GM19463 (cell line): ENCODE results near the gene PERP.
"Not testable (repeated sequence)": the region's sequence is repeated elsewhere in the genome, so short reads cannot be mapped to it uniquely, and the experiment has no call there.

Experiments used
- ATAC-seq: cut with Tn5 transposase; IDR thresholded peaks from one replicate; pipeline ENCODE4 v1.9.1; 2021; ENCODE audit warnings: mild to moderate bottlenecking, moderate library complexity; ENCODE audit not compliant: unreplicated experiment

Gene PERP

GRCh38 chr6:138105880-138106664, 1.1 kb downstream of the PERP start:
- ATAC-seq: no peak

- ATAC-seq: no peak
These were observed 1.8 kb downstream of the PERP start for GRCh38 chr6:138105446-138105845.

DNA sequence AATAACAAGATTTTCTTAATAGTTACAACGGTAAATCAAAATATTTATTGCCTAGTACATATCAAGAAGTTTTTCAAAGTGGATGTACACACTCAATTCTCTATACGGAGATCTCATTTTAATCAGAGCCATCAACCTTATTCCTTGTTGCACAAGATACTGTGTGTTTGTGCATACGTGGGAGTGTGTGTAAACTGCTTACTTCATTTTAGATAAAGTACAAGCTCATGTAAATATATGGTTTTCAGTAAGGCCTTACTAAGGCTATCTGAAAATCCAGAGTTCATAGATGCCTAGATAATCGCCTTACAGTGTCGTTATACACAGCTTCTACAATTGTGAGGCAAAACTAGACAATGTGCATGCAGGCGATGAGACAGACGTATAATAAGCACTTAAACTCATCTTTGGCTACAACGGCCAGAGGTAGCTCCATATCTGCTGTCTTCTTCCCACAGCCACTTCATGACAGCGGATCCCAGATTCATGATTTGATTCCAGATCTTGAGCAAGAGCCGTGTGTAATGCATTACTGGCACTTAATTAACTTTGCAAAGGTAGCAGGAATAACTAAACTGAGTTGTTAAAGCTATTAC, 2.5 kb downstream of the PERP start:
- ATAC-seq: no peak

GRCh38 chr6:138103871-138104270, 3.3 kb downstream of the PERP start:
- ATAC-seq: no peak

GRCh38 chr6:138101946-138102731, 5.1 kb downstream of the PERP start:
- ATAC-seq: no peak

GRCh38 chr6:138099832-138100231, 7.4 kb downstream of the PERP start:
- no peak for ATAC-seq

GRCh38 chr6:138098306-138098705, 8.9 kb downstream of the PERP start:
- no peak for ATAC-seq

- no peak for ATAC-seq
These were observed 13.0 kb downstream of the PERP start for GRCh38 chr6:138094260-138094659.

GRCh38 chr6:138093632-138094031, 13.6 kb downstream of the PERP start:
- ATAC-seq: no peak

GRCh38 chr6:138092686-138093085, 14.5 kb downstream of the PERP start:
- no peak for ATAC-seq

GRCh38 chr6:138089325-138089724, 17.9 kb downstream of the PERP start:
- ATAC-seq: no peak

DNA sequence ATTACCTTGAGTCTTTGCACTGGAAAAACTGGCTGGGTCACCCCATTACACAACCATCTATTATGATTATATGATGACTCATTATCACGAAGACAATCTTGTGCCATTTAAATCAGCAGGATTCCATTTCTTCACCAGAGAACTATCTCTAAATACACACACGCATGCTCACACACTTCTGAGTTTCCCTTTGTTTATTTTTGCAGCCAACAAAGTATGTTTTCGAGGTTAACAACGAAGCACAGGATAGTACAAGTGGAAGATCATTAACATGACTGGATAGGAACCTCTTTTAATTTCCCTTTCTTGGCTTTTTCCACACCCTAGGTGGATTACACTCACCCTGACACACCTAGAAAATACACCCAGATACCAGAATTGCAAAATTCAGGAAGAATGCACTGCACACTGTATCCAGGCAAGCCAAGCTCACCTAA, 18.9 kb downstream of the PERP start:
- ATAC-seq: no peak

GRCh38 chr6:138087593-138088325, 19.5 kb downstream of the PERP start:
- no peak for ATAC-seq

GRCh38 chr6:138086573-138087196, 20.5 kb downstream of the PERP start:
- ATAC-seq: peak; percentile 76

- no peak for ATAC-seq
These were observed 21.4 kb downstream of the PERP start for GRCh38 chr6:138085839-138086222.

DNA sequence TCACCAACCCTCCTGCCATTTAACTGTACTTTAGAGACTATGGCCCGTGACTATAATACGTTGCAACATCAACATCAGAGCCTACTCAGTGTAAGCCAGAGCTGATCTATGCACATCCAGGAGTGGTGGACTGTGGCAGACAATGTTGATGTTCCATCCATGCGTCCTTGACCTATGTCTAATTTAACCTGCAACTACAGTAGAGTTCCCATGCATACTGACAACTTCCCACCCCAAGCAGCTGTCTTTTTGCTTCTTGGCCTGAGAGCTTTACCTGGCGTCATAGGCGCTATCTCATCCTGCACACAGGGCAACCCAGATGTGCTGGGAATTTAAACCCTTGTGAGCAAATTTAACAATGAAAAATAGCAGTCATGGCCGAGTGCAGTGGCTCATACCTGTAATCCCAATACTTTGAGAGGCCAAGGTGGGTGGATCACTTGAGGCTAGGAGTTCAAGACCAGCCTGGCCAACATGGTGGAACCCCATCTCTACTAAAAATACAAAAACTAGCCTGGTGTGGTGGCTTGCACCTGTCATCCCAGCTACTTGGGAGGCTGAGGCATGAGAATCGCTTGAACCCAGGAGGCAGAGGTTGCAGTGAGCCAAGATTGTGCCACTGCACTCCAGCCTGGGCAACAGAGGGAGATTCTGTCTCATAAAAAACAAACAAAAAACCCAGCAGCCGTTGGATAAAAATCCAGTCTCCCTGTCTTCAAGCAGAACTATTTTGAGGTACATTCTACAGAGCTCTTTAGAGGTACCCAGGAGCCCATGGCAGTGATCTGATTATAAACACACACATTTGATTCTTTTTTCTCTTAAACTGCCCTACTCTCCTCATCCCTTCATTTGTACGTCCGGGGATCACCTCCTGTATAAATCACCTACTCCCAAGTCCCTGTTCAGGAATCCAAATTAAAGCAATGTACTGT, 22.0 kb downstream of the PERP start:
- ATAC-seq: no peak

DNA sequence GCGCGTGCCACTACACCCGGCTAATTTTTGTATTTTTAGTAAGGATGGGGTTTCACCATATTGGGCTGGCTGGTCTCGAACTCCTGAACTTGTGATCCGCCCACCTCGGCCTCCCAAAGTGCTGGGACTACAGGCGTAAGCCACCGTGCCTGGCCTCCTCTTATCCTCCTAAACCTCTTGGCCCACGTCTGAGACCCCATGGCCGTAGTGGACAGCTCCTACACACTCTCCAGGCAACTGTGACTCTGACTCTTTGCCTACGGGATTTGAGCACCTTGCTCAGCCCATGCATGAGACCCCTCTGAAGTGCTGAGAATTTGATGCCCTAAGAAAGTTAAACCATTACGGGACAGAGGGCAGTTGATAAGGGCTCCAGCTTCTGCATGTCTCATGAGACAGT, 25.0 kb downstream of the PERP start:
- ATAC-seq: no peak

GRCh38 chr6:138079556-138079955, 27.7 kb downstream of the PERP start:
- not testable (repeated sequence) for ATAC-seq

- ATAC-seq: no peak
These were observed 28.7 kb downstream of the PERP start for GRCh38 chr6:138078491-138078890.

DNA sequence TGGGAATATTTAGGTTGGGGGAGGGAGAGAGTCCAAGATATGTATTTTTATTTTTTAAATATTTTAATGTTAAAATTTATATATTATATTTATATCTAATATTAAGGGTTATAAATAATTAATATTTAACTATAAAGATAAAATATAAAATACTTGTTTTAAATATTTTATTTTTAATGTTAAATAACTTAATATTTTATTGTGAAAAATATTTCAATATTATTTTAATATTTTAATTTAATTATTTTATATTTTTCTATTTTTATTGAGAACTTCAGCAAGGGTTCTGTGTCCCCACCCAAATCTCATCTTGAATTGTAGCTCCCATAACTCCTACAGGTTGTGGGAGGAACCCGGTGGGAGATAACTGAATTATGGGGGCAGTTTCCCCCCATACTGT, 34.0 kb downstream of the PERP start:
- ATAC-seq: no peak
